Measurements from ENCODE around the gene TMEM154.

Gene TMEM154

DNA sequence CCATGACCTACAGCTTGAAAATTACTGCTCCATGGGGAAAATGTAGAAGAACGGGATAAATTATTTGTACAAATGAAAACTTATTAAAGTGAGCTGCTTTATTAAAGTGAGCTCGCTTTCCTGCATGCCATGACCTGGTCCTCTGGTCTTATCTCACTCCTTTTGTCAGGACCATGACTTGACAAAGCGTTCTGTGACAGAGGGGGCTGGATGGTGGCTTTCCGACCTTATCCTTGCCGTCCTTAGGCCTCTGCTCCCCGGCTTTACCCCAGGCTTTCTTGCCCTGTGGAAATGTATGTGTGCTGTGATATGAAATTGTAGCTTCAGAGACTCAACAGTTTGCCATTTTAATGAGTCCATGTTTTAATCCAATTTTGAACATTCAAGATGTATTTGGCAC lies 99.9 kb downstream of the TMEM154 start:
- no peak for DNase-seq (ENCODE audit: low read depth)
- no peak overlapping the region for H3K4me3 ChIP-seq (ENCODE audit: low read depth, low read length)
- no peak for TF ChIP-seq CTCF (IDR thresholded peaks at IDR 0.05; ENCODE audit: insufficient read depth, low read depth, low read length, missing control alignments)

DNA sequence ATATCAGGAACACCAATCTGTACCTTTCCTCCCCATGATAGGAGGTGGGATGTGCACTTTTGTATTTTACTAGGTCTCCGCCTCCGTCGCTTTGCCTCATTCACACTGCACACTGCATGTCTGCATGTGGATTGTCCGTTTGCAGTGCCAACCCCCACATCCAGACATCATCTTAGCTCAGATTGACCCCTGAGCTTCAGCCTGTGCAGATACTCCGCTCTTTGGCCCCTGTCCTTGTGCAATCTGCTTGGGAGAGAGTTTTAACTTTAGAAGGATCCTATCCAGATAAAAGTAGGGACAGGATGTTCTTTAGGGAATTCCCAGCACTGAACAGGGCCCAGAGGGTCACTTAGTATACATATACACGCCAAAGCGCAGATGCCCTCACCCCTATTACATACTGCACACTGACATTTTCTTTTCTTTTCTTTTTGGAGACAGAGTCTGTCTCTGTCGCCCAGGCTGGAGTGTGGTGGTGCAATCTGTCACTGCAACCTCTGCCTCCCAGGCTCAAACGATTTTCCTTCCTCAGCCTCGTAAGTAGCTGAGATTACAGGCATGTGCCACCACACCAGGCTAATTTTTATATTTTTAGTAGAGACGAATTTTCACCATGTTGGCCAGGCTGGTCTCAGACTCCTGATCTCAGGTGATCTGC lies 100.6 kb downstream of the TMEM154 start:
- DNase-seq (ENCODE audit: low read depth) = no peak

DNA sequence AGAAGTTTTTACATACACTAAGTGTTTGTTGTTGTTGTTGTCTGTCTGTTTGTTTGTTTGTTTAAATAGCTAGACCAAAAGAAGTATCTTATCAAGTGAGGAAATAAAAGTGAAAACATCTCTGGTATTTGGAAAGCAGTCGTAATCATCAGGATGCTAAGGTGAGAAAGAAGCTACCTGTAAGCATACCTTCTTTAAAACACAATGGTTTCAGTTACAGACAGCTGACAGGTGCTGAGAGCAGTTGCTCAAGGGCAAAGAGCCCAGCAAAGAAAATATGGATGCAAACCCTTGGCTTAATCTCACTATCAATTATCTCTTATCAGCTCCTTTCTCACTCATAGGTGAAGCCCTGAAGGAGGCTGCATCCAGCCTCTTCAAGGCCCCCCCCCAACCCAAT lies 101.1 kb downstream of the TMEM154 start:
- no peak for DNase-seq (ENCODE audit: low read depth)
- no peak overlapping the region for H3K4me3 ChIP-seq (ENCODE audit: low read depth, low read length)
- TF ChIP-seq CTCF (IDR thresholded peaks at IDR 0.05; ENCODE audit: insufficient read depth, low read depth, low read length, missing control alignments) = no peak

More for the DNA sequence above, 100.6 kb downstream of the TMEM154 start:
- no peak overlapping the region for H3K4me3 ChIP-seq (ENCODE audit: low read depth, low read length)
- TF ChIP-seq CTCF (IDR thresholded peaks at IDR 0.05; ENCODE audit: insufficient read depth, low read depth, low read length, missing control alignments) = no peak

DNA sequence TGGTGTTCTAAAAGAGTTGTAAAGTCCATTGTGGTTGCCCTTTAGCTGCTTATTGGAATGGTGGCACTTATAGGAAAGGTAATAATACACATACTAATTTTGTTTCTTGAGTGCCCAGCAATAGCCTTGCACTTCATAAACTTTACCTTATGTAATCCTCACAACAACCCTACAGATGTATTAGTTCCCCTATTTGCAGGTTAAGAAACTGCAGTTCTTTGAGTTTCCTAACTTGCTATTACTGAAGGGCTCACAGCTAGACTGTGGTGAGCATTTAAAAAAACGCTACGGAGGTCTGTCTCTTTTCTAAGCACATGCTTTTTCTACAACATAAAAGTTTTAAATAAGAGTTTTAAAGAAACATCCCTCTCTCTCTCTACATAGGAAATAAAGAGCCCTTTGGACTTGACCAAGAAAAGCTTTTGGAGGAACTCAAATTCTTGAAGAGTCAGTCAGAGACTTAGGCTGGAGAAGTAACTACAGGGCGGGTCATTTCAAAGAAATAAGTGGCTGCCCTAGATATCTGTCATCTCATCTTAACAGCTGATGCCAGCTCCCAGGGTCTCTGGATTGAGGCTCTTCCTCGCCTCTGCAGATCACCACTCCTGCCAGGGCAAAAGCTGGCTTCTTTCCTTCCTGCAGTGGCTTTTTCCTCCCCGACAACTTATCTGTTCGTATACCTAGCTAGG lies 101.9 kb downstream of the TMEM154 start:
- H3K4me3 ChIP-seq (ENCODE audit: low read depth, low read length) = no peak overlapping the region
- no peak for TF ChIP-seq CTCF (IDR thresholded peaks at IDR 0.05; ENCODE audit: insufficient read depth, low read depth, low read length, missing control alignments)
- DNase-seq (ENCODE audit: low read depth) = peak; percentile 40

GRCh38 chr4:152575533-152575932 lies 104.3 kb downstream of the TMEM154 start:
- no peak for DNase-seq (ENCODE audit: low read depth)
- TF ChIP-seq CTCF (IDR thresholded peaks at IDR 0.05; ENCODE audit: insufficient read depth, low read depth, low read length, missing control alignments) = no peak

GRCh38 chr4:152573861-152574260 lies 105.9 kb downstream of the TMEM154 start:
- no peak for DNase-seq (ENCODE audit: low read depth)
- no peak for TF ChIP-seq CTCF (IDR thresholded peaks at IDR 0.05; ENCODE audit: insufficient read depth, low read depth, low read length, missing control alignments)
- no peak overlapping the region for H3K4me3 ChIP-seq (ENCODE audit: low read depth, low read length)

More at GRCh38 chr4:152575533-152575932, 104.3 kb downstream of the TMEM154 start:
- no peak overlapping the region for H3K4me3 ChIP-seq (ENCODE audit: low read depth, low read length)
